GM21381 (cell line): ENCODE results near the gene UNC79.

ENCODE experiments used
- ATAC-seq: cut with Tn5 transposase; IDR thresholded peaks from one replicate; pipeline ENCODE4 v1.9.1; 2021; ENCODE audit warnings: mild to moderate bottlenecking, moderate library complexity; ENCODE audit not compliant: unreplicated experiment

The UNC79 gene

DNA sequence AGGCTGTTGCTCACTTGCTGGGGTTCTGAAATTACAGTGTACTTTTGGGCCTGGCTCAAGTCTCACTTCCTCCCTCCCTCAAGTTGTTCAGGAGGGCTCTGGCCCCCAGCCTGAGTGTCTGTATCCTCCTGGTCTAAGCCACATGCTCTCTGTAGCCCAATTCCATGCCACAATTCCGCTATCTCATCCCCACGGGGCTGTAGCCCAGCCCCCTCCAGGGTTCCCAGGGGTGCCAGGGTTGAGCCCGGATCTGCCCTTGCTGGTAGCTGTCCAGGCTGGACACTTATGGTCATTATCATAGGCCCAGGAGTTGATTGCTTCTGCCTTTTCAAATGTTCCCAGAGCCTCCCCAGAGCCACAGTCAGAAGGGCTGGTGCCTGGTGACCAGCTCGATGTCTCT is 292.3 kb downstream of the UNC79 start:
- ATAC-seq, result no peak

DNA sequence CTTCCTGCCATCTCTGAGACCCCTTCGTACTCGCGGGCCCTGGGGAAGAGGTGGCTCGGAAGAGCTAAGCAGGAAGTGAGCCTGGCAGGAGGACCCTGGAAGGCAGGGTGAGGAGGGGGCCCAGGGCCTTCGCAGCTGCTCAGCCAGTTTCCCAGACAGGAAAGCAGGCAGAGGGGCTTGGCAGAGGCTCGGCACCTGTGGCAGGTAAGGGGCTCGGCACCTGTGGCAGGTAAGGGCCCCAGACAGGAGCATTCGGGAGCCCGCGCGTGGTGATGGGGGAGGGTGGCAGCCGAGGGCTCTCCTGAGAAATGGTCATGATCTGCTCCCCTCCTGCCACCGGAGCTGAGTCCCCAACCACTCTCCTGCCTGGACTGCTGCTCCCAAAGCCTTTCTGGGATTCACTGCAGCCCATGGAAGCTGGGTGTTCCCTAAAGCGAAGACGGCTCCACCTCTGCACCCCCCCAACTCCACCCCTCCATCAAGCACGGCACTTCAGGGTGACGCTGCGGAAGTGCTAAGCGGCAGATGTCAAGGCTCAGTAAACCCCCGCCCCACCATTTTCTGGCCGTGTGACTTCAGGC is 294.4 kb downstream of the UNC79 start:
- no peak for ATAC-seq

DNA sequence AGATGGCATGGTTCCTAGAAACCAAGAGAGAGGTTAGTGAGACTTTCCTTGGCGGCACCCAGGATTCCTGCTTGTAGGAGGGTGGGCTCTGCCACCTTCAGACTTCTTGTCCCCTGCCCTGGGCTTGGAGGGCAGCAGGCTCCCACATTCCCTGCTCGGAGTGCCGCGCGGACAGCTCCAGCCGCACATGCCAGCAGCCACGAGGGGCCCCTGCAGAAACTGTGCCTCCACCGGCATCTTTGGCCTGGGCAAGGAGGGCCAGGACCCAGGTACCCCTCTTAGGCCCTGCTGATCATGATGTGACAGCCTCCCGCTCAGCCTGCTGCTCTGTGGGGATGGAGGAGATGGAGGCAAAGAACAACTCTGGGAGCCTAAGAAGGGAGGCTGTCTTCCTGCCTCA is 295.3 kb downstream of the UNC79 start:
- no peak for ATAC-seq

GRCh38 chr14:93727039-93727740 is 296.5 kb downstream of the UNC79 start:
- no peak for ATAC-seq

DNA sequence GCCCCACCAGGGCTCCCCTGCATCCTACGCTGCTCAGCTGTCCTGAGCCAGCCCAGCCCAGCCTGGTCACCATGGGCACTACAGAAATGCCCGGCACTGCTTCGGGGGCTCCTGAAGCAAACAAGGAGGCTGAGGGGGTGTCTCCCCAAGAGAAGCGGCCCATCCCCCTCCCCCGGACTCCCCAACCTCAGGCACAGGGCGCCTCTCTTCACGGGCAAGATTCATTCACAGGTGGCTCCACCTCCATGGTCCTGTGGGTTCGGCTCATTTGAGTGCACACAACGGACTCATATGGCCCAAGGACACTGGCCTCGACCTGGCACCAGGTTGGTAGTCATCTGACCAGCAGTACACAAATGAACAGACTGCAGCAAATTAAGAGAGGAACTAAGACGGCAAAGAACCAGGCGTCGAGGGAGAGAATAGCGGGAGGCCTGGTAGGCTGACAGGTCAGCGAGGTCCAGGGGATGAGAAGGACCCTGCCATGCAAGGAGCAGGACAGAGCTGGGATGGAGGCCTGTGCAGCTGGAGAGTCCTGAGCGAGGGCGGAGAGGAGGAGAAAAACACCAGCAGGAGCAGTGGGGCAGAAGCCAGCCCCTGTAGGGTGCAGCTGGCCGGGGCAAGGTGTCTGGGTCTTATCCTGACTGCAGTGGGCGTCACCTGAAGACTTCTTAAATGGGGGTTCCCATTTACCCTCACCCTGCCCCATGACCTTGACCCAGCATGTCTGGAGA is 297.3 kb downstream of the UNC79 start:
- ATAC-seq, result no peak

GRCh38 chr14:93728651-93729016 is 297.9 kb downstream of the UNC79 start:
- ATAC-seq, result no peak

- no peak for ATAC-seq
Observed at GRCh38 chr14:93729993-93730392, 299.3 kb downstream of the UNC79 start.

- ATAC-seq, result no peak
Observed at GRCh38 chr14:93731753-93732152, 301.0 kb downstream of the UNC79 start.

GRCh38 chr14:93732524-93732923 is 301.8 kb downstream of the UNC79 start:
- no peak for ATAC-seq

GRCh38 chr14:93733231-93733630 is 302.5 kb downstream of the UNC79 start:
- ATAC-seq, result no peak

- ATAC-seq, result no peak
Observed at GRCh38 chr14:93733631-93734030, 302.9 kb downstream of the UNC79 start.

DNA sequence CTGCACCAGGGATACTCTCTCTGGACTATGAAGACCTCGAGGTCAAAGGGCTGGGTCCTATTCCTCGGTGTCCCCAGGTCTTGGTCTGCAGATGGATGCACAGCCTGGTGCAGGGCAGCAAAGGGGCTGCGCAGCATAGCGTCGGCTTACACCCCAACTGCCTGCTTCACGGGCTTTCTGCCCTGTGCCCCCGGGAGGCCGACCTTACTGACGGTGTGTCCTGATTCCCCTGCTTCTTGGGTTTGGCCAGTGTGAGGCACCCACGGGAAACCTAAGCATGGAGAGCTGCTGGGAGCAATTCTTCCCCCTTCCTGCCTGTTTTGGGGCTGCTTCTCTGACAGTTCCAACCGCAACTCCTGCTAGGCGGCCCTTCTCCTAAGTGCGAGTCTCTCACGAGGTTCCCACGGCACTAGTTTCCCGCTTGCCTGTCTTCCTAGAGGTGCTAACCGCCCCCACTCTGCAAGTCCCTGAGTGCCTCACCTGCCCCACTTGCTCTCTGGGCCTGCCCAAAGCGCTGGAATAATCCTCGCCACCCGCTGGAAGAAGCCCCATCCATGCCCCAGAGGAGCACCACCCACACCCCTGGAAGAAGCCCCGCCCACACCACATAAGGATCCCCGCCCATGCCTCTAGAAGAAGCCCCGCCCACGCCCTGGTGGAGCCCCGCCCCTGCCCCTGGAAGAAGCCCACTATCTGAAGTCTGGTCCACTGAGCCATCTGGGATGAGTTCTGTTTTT is 303.5 kb downstream of the UNC79 start:
- no peak for ATAC-seq

DNA sequence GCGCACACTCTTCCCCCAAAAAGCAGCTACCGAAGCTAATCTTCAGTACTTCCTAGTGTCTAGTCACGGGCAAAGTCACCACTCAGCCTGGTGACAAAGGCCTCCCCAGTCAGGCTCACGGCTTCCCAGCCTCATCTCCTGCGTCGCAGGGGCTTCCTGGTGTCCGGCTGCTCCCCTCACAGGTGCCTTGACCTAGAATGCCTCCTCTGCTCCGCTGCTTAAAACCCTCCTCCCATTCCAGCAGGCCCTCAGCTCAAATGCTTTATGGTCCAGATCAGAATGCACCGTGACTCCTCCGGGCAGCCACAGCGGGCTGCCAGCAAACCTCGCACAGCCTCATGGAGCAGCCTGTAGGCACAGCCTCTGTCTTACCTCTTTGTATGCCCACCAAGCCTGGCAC is 304.5 kb downstream of the UNC79 start:
- ATAC-seq, result no peak

- ATAC-seq, result no peak
Observed at GRCh38 chr14:93736378-93737014, 305.8 kb downstream of the UNC79 start.

GRCh38 chr14:93737634-93738033 is 306.9 kb downstream of the UNC79 start:
- no peak for ATAC-seq

DNA sequence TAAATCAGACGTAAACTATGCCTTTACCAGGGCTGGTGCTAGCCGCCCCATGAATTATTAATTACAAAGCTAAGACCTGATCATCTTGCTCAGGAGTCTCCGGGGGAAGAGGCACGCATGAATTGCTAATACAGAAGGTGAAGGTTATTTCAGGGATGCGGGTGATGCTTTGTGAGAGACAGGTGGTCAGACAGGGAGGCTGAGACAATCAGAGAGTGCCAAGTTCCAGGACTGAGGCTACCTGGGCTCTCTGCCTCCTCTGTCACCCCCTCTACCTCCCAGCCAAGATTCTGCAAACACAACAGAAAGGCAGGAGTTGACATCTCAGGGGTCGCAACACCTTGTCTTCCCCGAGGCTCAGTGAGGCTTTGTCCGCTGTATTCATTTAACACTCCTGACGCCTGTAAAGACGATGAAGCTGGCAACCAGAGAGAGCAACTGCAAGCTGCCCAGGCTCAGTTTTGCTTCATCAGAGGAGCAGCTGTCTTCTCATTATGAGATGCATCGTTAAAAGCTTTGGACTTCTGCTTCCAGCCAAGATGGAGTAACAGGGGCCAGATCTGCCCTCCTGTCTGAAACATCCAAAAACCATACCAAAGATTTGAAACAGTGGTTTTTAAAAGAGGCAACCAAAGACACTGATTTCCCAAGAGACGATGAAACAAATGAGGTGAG is 311.0 kb downstream of the UNC79 start:
- ATAC-seq, result no peak

GRCh38 chr14:93742761-93743160 is 312.0 kb downstream of the UNC79 start:
- ATAC-seq, result no peak

DNA sequence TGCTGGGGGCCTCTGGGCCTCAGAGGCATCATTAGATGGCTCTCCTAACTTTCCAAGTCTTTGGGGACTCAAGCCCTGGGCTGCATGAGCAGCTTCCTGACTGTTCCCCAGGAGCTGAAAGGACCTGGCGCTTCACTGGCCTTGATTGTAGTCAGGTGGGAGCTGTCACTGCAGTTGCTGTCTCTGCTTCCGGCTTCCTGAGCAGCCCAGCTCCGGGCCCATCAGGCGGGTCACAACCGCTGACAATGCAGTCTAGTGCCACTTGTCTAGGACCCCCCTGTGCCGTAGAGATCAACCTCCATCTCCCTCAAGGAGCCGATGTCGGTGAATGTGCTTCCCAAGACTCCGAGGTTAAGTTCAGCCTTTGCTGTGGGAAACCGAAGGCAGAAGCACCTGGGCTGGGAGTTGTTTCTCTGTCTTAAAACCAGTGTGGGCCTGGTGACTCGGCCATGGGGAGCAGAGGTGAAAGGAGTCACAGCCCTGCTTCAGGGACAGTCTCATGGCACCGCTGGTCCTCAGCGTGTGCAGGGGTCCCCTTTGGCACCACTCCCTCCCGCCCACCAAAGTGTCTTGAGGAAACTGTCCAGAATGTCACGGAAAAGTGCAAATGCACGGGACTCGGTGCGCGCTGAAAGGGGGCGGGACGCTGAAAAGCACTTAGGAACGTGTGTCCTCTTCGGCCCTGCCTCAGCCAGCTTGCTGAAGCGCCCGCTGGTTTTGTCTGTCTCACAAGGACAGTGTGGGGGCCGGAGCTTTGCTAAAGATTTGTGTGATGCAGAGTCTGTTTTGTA is 312.7 kb downstream of the UNC79 start:
- no peak for ATAC-seq

DNA sequence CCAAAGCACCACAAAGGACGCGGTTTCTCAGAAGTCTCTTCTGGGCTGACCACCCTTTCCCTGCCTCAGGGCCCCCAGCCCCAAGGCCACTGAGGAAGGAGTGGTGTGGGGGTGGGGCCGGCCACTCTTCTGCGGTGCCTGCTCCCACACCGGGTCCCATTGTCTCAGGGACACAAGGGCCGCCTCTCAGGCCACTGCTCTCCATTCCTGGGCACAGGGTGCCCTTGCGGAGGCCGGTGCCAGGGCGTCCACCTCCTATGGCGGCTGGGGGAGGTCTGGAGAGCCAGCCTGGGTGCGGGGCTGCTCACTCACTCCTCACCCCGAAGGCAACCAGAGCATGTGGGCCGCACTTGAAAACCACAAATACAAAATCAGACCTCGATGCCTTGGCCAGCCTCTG is 313.4 kb downstream of the UNC79 start:
- ATAC-seq, result no peak

GRCh38 chr14:93744876-93745275 is 314.1 kb downstream of the UNC79 start:
- no peak for ATAC-seq
